Thymus (tissue), 11 donors: Measurements from ENCODE around the gene FAM167B. TPM values are rescaled to one million over a fixed set of nuclear protein-coding genes. Genes with fewer than 3 reads are reported as not detected.
A peak's percentile ranks its signal among the peaks of the same experiment; 100 is the strongest.
"Not testable (repeated sequence)": the region's sequence is repeated elsewhere in the genome, so short reads cannot be mapped to it uniquely, and the experiment has no call there.

Experiments used
- DNase-seq, 9 donors: peaks; one replicate each; pipeline ENCODE4 v3.0.0-alpha.2; 2013; ENCODE audit warnings: low spot score in 9 of 9, low read depth in 6 of 9, missing footprints in 1 of 9
- H3K27ac ChIP-seq, 2 donors: one replicate each; pipeline ENCODE4 v1.5.1; 2013; ENCODE audit warnings: control low read depth in 1 of 2, low read depth in 1 of 2, low read length in 1 of 2, mild to moderate bottlenecking in 1 of 2, moderate library complexity in 1 of 2
- H3K27me3 ChIP-seq, 2 donors: one replicate each; pipeline ENCODE4 v1.5.1; 2013; ENCODE audit warnings: low read length in 1 of 2; ENCODE audit not compliant: control insufficient read depth in 2 of 2, insufficient read depth in 1 of 2
- H3K36me3 ChIP-seq, 2 donors: one replicate each; pipeline ENCODE4 v1.5.1; 2013; ENCODE audit warnings: low read length in 1 of 2, mild to moderate bottlenecking in 1 of 2, moderate library complexity in 1 of 2; ENCODE audit not compliant: control insufficient read depth in 2 of 2, insufficient read depth in 2 of 2
- H3K4me1 ChIP-seq, 2 donors: one replicate each; pipeline ENCODE4 v1.5.1; 2013; ENCODE audit warnings: low read length in 2 of 2; ENCODE audit not compliant: control insufficient read depth in 2 of 2, insufficient read depth in 2 of 2
- H3K4me3 ChIP-seq, 2 donors: one replicate each; pipeline ENCODE4 v1.5.1; 2013; ENCODE audit warnings: low read length in 2 of 2, control low read depth in 1 of 2, mild to moderate bottlenecking in 1 of 2
- H3K9me3 ChIP-seq, 2 donors: one replicate each; pipeline ENCODE4 v1.5.1; 2013; ENCODE audit warnings: low read length in 1 of 2, mild to moderate bottlenecking in 1 of 2; ENCODE audit not compliant: control insufficient read depth in 2 of 2, insufficient read depth in 1 of 2
- WGBS: extraction: QIAGEN DNeasy Blood & Tissue Kit; methylation state at CpG from one replicate; pipeline ENCODE4 v1.1.7; 2013; 5-methylcytosine and 5-hydroxymethylcytosine counted together
- polyA plus RNA-seq: library from polyadenylated mRNA; stranded (reverse); fragments of 200-250 nt; gene quantifications from one replicate; pipeline ENCODE4 v1.2.3, GENCODE V29; 2013
- total RNA-seq: library from RNA; stranded (reverse); fragments of 120-200 nt; gene quantifications from one replicate; pipeline ENCODE4 v1.2.4, GENCODE V29; 2013
- donor health status: healthy.

FAM167B gene
- total and polyA plus RNA-seq, 2 donors: 1.2 to 6.8 TPM

DNA sequence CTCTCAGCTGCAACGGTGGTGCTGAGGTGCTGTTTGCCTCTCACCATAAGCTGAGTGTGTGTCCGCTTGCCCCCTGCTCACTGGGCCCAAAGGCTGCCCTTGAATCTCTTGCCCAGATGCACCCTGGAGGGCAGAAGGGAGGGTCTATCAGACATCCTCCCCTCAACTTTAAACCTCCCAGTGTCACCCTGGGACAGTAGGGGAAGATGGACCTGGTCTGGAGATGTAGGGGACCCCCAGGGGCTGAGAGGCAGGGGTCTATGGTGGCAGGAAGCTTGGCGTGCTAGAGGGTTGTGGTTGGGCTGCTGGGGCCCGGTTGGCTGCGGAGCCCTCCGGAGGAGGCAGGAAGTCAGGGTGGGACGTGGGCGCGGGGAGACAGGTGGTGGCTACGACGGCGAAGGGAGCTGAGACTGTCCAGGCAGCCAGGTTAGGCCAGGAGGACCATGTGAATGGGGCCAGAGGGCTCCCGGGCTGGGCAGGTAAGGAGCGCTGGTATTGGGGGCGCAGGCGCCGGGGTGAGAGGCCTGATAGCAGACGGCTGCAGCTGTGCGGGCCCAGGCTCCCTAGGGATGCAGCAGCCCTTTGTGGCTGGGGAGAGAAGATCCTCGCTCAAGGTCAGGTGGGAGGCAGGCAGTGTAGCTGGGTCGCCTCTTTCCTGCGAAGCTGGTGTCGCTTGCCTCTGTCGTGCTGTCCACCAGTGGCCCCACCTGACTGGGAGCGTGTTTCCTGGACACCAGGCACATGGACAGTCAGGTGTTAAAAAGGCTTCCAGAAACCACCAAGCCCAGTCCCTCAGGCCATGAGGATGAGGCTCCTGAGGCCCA, 4.1 kb downstream of the FAM167B start, which contains the start of gene LCK:
Gene LCK (plus strand): TSS at position 373 of the 824 bp plus-strand sequence. CDS start 23,065 bp downstream, outside the sequence.
- Histone ChIP-seq H3K27ac (peak within 1 kb of the TSS; percentile 94 to 100), H3K36me3 (peaks cover 0 to 16% of the 10 kb centered on the region in 2 donors), H3K4me1 (peaks cover 35 to 97% of the 10 kb centered on the region in 2 donors), H3K4me3 (peak within 1 kb of the TSS; percentile 59 to 88), H3K9me3 (no peaks in the 10 kb centered on the region), H3K27me3 (no peaks in the 10 kb centered on the region)
- DNase-seq: peak in 3 of 9 donors; percentile 76 to 88 (median 80)
- 16% methylated on average over 25 of the region's 25 CpGs for WGBS

- DNase-seq: no peak
- H3K36me3 ChIP-seq: peaks cover 3 to 34% of the 10 kb centered on the region in 2 donors
- H3K4me3 ChIP-seq: peak overlapping the region; percentile 4 to 25
- no peaks in the 10 kb centered on the region for H3K27me3 ChIP-seq
- WGBS: 85% methylated on average over 10 of the region's 10 CpGs
- peak overlapping the region in 1 of 2 donors; percentile 24 for H3K27ac ChIP-seq
- H3K4me1 ChIP-seq: peaks cover 30 to 76% of the 10 kb centered on the region in 2 donors
- no peaks in the 10 kb centered on the region for H3K9me3 ChIP-seq
Measured at GRCh38 chr1:32255072-32256071, 8.3 kb downstream of the FAM167B start.

- H3K9me3 ChIP-seq: no peaks in the 10 kb centered on the region
- no peaks in the 10 kb centered on the region for H3K27me3 ChIP-seq
- no peak overlapping the region for H3K27ac ChIP-seq
- peaks cover 12 to 46% of the 10 kb centered on the region in 2 donors for H3K36me3 ChIP-seq
- H3K4me1 ChIP-seq: peaks cover 30 to 63% of the 10 kb centered on the region in 2 donors
- 82% methylated on average over 9 of the region's 9 CpGs for WGBS
- H3K4me3 ChIP-seq: no peak overlapping the region
- no peak for DNase-seq
Measured at GRCh38 chr1:32256473-32257226, 9.6 kb downstream of the FAM167B start.

GRCh38 chr1:32257227-32257508, 10.1 kb downstream of the FAM167B start:
- Histone ChIP-seq H3K4me3 (no peak overlapping the region), H3K9me3 (no peaks in the 10 kb centered on the region), H3K27ac (no peak overlapping the region), H3K4me1 (peaks cover 30 to 58% of the 10 kb centered on the region in 2 donors), H3K27me3 (no peaks in the 10 kb centered on the region), H3K36me3 (peaks cover 12 to 47% of the 10 kb centered on the region in 2 donors)
- DNase-seq: no peak
- WGBS: 96% methylated on average over 6 of the region's 6 CpGs

- WGBS: 97% methylated on average over 4 of the region's 4 CpGs
- H3K4me1 ChIP-seq: peaks cover 9 to 43% of the 10 kb centered on the region in 2 donors
- DNase-seq, H3K9me3 ChIP-seq, H3K27me3 ChIP-seq, H3K4me3 ChIP-seq: not testable (repeated sequence)
- H3K36me3 ChIP-seq: peaks cover 14 to 33% of the 10 kb centered on the region in 2 donors
- H3K27ac ChIP-seq: peak overlapping the region; percentile 25 to 64
Measured at GRCh38 chr1:32263236-32263593, 16.2 kb downstream of the FAM167B start.

DNA sequence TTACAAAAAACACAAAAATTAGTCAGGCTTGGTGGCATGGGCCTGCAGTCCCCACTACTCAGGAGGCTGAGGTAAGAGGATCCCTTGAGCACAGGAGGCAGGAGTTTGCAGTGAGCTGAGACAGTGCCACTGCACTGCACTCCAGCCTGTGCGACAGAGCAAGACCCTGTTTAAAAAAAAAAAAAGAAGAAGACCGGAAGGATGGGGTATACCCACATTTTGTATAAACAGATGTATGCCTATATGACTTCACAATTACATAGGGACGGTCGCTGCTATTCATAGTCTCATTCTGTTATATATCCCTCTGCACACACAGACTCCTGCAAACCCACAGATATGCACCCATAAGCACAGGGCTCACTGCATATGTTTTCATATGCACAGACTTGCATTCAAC, 16.7 kb downstream of the FAM167B start:
- Histone ChIP-seq H3K4me1 (peaks cover 9 to 42% of the 10 kb centered on the region in 2 donors), H3K9me3 (no peaks in the 10 kb centered on the region), H3K4me3 (no peak overlapping the region), H3K27me3 (no peaks in the 10 kb centered on the region), H3K36me3 (peaks cover 14 to 32% of the 10 kb centered on the region in 2 donors), H3K27ac (peak overlapping the region; percentile 25 to 64)
- DNase-seq: peak in 1 of 9 donors; percentile 66
- WGBS: 62% methylated on average over 4 of the region's 4 CpGs

GRCh38 chr1:32265846-32266245, 18.8 kb downstream of the FAM167B start:
- H3K4me1 ChIP-seq: peaks cover 9 to 43% of the 10 kb centered on the region in 2 donors
- 98% methylated on average over 9 of the region's 9 CpGs for WGBS
- no peak overlapping the region for H3K4me3 ChIP-seq
- no peaks in the 10 kb centered on the region for H3K9me3 ChIP-seq
- no peak for DNase-seq
- peak overlapping the region; percentile 42 to 60 for H3K27ac ChIP-seq
- peaks cover 10 to 26% of the 10 kb centered on the region in 2 donors for H3K36me3 ChIP-seq
- H3K27me3 ChIP-seq: no peaks in the 10 kb centered on the region

DNA sequence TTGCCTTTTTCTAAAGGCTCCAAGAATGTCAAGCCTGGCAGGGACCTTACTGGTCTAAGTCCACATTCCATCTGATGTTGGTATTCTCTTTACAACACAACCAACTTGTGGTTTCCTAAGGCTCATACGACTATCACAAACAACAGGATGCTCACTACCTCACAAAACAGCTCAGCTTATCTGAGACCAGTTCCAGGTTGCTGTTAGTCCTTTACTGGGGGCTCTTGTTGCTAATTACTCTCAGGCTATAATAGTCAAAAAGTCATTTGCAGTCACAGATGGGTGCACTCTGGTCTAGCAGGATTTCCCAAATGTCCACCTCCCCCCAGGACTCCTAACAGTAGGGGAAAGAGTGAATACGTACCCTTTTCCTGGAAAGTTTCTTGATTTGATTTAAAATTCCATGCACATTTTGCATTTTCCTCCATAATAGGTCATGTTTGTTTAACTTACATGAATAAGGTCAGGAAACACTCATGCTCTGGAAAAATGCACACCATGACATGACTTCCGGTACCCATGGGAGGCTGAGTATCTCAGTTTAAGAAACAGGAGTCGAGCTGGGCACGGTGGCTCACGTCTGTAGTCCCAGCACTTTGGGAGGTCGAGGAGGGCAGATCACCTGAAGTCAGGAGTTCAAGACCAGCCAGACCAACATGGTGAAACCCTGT, 20.0 kb downstream of the FAM167B start:
- DNase-seq: peak in 2 of 9 donors; percentile 46 to 69
- Histone ChIP-seq H3K9me3 (no peaks in the 10 kb centered on the region), H3K27ac (peak overlapping the region; percentile 49 to 80), H3K27me3 (no peaks in the 10 kb centered on the region), H3K4me3 (no peak overlapping the region), H3K4me1 (peaks cover 9 to 55% of the 10 kb centered on the region in 2 donors), H3K36me3 (peaks cover 6 to 28% of the 10 kb centered on the region in 2 donors)
- 81% methylated on average over 7 of the region's 7 CpGs for WGBS
